Measurements from ENCODE around the gene LRRIQ4.

LRRIQ4 gene

DNA sequence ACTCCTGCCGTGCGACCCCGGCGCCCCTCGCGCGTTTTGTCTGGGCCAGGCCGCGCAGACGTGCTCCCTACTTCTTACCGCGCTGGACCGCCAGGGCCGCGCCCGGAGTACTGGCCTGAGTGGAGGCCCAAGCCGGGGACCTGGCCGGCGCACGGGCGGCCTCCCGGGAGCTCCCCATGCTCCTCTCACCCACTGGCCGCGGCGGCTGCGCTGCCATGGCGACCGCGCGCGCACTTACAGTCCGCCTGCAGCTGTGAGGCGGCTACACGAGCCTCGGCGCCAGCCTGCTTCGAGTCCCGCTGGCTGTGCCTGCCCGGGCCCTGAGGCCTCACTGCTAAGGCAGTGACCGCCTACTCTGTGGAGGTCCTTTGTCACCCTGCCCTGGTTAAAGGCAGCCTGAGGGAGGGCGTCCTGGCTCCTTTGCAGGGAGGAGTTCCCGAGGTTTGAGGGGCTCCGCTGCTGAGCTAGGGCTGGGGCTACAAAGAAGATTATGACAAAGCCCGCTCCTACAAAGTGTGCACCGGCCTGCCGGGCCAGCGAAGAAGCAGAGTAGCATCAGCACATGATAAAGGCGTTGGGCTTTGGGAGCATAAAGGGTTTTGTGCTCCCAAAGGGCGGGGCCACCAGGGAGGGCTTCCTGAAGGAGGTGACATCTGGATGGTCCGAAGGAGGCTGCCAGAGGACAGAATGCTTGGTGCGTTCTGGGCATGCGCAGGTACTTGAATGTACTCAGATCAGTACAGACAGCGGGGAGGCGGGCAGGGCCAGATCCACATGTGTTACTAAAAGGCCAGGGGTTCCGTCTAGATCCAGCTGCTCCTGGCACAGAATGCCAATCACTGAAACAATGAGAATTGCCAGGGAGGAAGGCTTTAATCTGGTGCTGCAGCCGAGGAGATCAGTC lies at the start of gene LRRIQ4, which contains the start of gene LRRC34:
LRRIQ4 (plus strand) TSS at position 539 of the 904 bp plus-strand sequence. CDS start 9,052 bp downstream, outside the sequence.
LRRC34 (minus strand) TSS at position 573 of the 904 bp plus-strand sequence; CDS start at position 217, 356 bp downstream.
- DNase-seq (ENCODE audit: extremely low read depth in 1 of 2, low read depth in 1 of 2), result peak in 1 of 2 donors; percentile 49

GRCh38 chr3:169764312-169764881 lies 48.3 kb upstream of the LRRIQ4 start:
- DNase-seq (ENCODE audit: extremely low read depth in 1 of 2, low read depth in 1 of 2), result peak; percentile 25 to 44

GRCh38 chr3:169764882-169765612 lies 47.6 kb upstream of the LRRIQ4 start, which contains the start of gene TERC:
Gene TERC, minus strand, starts transcription at chr3:169765060.
- peak; percentile 83 to 84 for DNase-seq (ENCODE audit: extremely low read depth in 1 of 2, low read depth in 1 of 2)

DNA sequence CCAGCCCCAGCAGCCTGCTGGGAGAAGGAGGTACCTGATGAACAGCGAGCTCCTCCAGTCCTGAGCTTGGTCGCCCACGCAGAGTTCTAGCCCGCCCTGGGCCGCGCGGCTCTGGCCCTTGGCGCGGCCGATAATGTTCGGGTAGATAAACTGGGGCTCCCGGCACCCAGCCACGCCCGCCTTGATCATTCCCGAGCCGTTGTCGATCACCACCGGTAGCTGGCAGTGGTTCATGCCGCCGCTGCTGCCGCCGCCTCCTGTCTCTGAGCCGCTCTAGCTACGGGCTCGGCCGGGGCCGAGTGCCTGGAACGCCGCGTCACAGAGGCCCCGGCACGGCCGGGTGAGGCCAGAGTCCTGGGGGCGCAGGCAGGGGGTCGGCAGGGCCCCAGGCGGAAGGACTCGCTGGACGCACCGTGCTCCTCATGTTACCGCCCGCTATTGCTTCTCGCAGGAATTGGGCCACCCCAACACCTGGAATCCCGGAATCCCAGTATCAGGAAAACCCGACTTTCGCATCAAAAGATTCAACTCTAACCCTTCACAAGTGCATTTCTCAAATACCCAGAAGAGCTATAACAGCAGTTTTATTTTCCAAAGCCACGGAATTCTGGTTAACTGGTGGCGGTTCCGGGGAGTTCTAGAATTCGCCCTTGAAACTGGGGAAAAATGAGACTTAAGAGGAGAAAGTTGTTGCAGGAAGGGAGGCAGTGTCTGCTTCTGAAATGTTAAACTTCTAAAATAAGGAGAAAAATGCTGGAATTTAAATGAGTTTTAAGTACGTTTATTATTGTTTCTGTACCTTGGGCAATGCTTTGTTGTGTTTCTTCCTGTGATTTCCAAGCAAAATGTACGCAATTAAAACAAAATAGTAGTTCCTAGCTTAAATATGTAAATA lies 43.1 kb upstream of the LRRIQ4 start, which contains the start of gene ACTRT3:
ACTRT3 (minus strand) TSS at position 275 of the 895 bp plus-strand sequence; CDS start at position 234, 41 bp downstream.
- DNase-seq (ENCODE audit: extremely low read depth in 1 of 2, low read depth in 1 of 2), result peak; percentile 34 to 41

GRCh38 chr3:169771497-169772304 lies 41.0 kb upstream of the LRRIQ4 start:
- peak in 1 of 2 donors; percentile 19 for DNase-seq (ENCODE audit: extremely low read depth in 1 of 2, low read depth in 1 of 2)

GRCh38 chr3:169772305-169772896 lies 40.3 kb upstream of the LRRIQ4 start:
- no peak for DNase-seq (ENCODE audit: extremely low read depth in 1 of 2, low read depth in 1 of 2)

DNA sequence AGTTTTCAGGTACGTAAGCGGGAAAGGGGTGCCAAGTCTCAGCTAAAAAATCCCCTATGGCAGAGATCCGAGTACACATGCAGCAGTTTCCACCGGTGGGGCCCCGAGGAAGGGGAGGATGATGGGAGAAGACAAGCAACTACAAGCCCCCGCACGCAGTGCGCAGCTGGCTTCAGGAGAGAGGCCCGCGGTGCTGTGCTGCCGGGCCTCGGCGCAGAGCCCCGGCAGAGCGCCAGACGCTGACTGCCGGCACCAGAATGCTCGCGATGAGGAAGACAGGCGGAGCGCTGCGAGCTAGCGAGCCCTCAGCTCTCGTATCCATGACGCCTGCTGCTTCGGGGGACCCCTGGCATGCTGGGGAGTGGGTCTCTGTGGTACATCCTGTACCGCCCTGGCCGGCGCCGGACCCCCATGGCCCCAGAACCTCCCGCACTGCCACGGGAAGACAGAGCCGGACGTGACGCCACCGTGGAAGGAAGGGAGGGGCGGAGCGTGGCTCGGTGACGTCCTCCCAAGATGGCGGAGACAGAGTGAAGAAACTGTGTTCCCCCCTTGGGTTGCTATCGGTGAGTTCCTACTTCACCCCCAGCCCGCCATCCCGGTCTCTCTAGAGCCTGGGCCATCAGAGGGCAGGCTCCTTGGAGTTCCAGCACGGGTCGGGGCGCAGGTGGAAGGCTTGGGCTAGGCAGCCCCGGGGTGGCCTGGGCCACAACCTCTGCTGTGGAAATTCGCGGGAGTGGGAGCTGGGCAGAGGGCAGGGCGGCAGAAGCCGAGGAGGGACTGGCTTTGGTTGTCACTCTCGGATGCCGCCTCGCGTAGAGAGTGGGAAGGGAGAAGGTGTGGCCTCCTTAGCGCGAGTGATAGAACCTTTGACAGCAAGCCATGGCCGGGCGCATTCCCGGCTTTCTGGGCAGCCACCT lies 39.5 kb upstream of the LRRIQ4 start, which contains the start of gene MYNN:
MYNN (plus strand) TSS at position 500 of the 920 bp plus-strand sequence. CDS start 900 bp downstream, outside the sequence.
- peak; percentile 75 to 88 for DNase-seq (ENCODE audit: extremely low read depth in 1 of 2, low read depth in 1 of 2)

- DNase-seq (ENCODE audit: extremely low read depth in 1 of 2, low read depth in 1 of 2), result no peak
Observed at GRCh38 chr3:169774186-169774585, 38.5 kb upstream of the LRRIQ4 start.

DNA sequence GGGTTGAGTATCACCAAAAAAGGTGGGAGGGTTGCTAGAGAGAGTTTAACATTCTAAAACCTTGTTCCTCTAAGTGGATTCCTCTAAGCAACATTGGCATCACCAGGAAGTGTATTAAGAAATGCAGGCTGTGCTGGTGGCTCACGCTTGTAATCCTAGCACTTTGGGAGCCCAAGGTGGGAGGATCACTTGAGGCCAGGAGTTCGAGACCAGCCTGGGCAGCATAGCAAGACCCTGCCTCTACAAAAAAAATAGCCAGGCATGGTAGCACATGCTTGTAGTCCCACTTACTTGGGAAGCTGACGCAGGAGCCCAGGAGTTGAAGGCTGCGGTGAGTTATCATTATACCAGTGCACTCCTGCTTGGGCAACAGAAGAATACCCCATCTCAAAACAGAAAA lies 34.8 kb upstream of the LRRIQ4 start:
- no peak for DNase-seq (ENCODE audit: extremely low read depth in 1 of 2, low read depth in 1 of 2)

DNA sequence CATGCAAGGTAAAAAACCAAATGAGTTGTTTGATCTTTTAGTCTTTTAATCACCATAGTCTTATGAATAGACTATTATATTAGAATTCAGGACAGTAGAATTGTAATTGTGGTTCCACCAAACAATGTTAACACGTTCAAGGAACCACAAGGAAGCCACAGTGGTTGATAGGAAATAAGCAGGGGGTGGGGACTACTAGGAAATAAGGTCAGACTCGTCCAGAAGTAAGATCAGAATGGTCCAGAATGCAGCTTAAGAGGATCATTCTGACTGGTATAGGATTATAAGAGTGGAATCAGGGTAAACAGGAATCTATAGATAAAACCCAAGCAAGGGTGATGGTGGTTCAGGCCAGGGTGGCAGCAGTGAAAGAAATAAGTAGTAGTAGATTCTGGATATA lies 31.9 kb upstream of the LRRIQ4 start:
- no peak for DNase-seq (ENCODE audit: extremely low read depth in 1 of 2, low read depth in 1 of 2)

DNA sequence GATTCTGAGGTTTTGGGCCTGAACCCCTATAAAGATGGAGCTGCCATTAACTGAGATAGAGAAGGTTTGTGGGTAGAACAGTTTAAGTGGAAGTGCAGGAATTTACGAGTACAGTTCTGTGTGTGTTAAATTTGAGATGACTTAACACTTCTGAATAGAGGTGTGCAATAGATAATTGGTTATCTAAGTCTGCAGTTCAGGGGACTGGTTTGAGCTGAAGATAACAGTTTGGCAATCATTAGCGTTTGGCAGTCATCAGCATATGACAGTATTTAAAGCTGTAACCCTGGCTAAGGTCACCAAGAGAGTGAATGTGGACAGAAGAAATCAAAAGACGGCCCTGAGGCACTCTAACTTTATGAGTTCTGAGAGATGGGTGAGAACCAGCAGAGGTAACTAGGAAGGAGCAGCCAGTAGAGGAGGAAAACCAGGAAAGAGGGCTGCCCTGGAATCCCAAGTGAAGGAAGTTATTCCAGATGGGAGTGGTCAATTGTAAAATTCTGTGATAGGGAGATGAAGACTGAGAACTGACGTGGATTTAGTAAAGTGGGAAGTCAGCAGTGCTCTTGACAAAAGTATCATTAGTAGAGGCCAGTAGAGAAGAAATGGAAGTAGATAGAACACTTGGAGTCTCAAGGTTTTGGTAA lies 31.3 kb upstream of the LRRIQ4 start:
- no peak for DNase-seq (ENCODE audit: extremely low read depth in 1 of 2, low read depth in 1 of 2)

GRCh38 chr3:169787120-169787519 lies 25.6 kb upstream of the LRRIQ4 start:
- no peak for DNase-seq (ENCODE audit: extremely low read depth in 1 of 2, low read depth in 1 of 2)

GRCh38 chr3:169787791-169788190 lies 24.9 kb upstream of the LRRIQ4 start:
- no peak for DNase-seq (ENCODE audit: extremely low read depth in 1 of 2, low read depth in 1 of 2)

DNA sequence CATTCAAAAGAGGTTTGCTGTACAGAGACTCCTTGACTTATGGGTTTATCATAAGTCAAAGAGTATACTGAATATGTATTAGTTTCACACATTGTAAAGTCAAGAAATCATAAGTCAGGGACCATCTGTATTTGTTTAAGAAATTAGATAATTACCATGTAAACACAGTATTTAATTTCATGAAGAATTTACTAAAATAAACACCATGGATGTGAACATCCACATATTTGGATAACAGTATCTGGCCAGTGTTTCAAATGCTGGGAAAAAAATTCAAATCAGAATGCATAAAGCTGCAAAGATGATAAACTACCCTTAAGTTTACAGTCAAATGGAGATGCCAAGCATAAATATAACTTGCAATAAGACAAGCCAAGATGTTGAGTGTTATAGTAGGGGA lies 22.5 kb upstream of the LRRIQ4 start:
- no peak for DNase-seq (ENCODE audit: extremely low read depth in 1 of 2, low read depth in 1 of 2)

- no peak for DNase-seq (ENCODE audit: extremely low read depth in 1 of 2, low read depth in 1 of 2)
Observed at GRCh38 chr3:169790687-169791429, 21.8 kb upstream of the LRRIQ4 start.

- no peak for DNase-seq (ENCODE audit: extremely low read depth in 1 of 2, low read depth in 1 of 2)
Observed at GRCh38 chr3:169792359-169792758, 20.3 kb upstream of the LRRIQ4 start.
